Sigmoid colon (tissue), 7 donors: ENCODE results near the gene MANBA. TPM values are rescaled to one million over a fixed set of nuclear protein-coding genes. Genes with fewer than 3 reads are reported as not detected.

Experiments
- DNase-seq: peaks from one replicate; pipeline ENCODE4 v3.0.0-alpha.2; 2019
- H3K27ac ChIP-seq, 4 donors: fragments of 200-600 bp; sonication (generic); one replicate each; pipeline ENCODE4 v1.5.1; 2016 to 2019; ENCODE audit warnings: mild to moderate bottlenecking in 1 of 4
- H3K27me3 ChIP-seq, 3 donors: fragments of 200-600 bp; sonication (generic); one replicate each; pipeline ENCODE4 v1.5.1; 2019; ENCODE audit warnings: mild to moderate bottlenecking in 1 of 3
- H3K36me3 ChIP-seq, 4 donors: fragments of 200-600 bp; sonication (generic); one replicate each; pipeline ENCODE4 v1.5.1; 2016 to 2019
- H3K4me1 ChIP-seq, 4 donors: fragments of 200-600 bp; sonication (generic); one replicate each; pipeline ENCODE4 v1.5.1; 2017 to 2019
- H3K4me3 ChIP-seq, 4 donors: fragments of 200-600 bp; sonication (generic); one replicate each; pipeline ENCODE4 v1.5.1; 2017 to 2019; ENCODE audit warnings: mild to moderate bottlenecking in 2 of 4, moderate library complexity in 1 of 4
- H3K9me3 ChIP-seq, 4 donors: fragments of 200-600 bp in 3 of 4; sonication (generic) in 3 of 4; one replicate each; pipeline versions ENCODE4 v1.5.1 to v1.6.1; 2013 to 2019
- EP300 ChIP-seq, 4 donors: sonication (generic); formaldehyde crosslinking; IDR thresholded peaks; one replicate each; pipeline ENCODE4 v1.6.1; 2017; ENCODE audit warnings: antibody characterized with exemption in 4 of 4
- POLR2A ChIP-seq, 2 donors: fragments of 450-650 bp; IDR thresholded peaks; one replicate each; pipeline ENCODE4 v1.6.1; 2016; ENCODE audit warnings: antibody characterized with exemption in 2 of 2, mild to moderate bottlenecking in 2 of 2, moderate library complexity in 2 of 2
- POLR2AphosphoS5 ChIP-seq, 4 donors: sonication (generic); formaldehyde crosslinking; IDR thresholded peaks; one replicate each; pipeline ENCODE4 v1.6.1; 2017; ENCODE audit warnings: antibody characterized with exemption in 4 of 4
- WGBS, 2 donors: extraction: QIAGEN DNeasy Blood & Tissue Kit; methylation state at CpG; one replicate each; pipeline ENCODE4 v1.1.7; 2013; 5-methylcytosine and 5-hydroxymethylcytosine counted together
- intact Hi-C: fragments of 100-400 bp; cut with DNase I; formaldehyde crosslinking; loops from one replicate; pipeline ENCODE4 v1.15.1; 2023
- polyA plus RNA-seq, 3 donors: library from polyadenylated mRNA; stranded (reverse); fragments of 200-250 nt; gene quantifications; one replicate each; pipeline ENCODE4 v1.2.3, GENCODE V29; 2013
- total RNA-seq, 4 donors: library from RNA; depleted of rRNA; stranded (reverse); fragments of >200 nt; gene quantifications; one replicate each; pipeline ENCODE4 v1.1.0, GENCODE V29; 2016
- TF ChIP-seq, protein P1 (sequence below), 4 experiments: fragments of 450-650 bp in 3 of 4; fragments of 200-600 bp in 1 of 4; IDR thresholded peaks; one replicate each; pipeline ENCODE4 v1.5.1; 2016 to 2019; ENCODE audit warnings: antibody characterized with exemption in 4 of 4, mild to moderate bottlenecking in 3 of 4, moderate library complexity in 2 of 4
- donor health status: healthy with polysubstance abuse.
- donor health status: Bipolar disorder and iron deficiency.
- donor health status: healthy.

The MANBA gene
- total and polyA plus RNA-seq, 7 donors = 8.4 to 47.4 (median 25.3) TPM

DNA sequence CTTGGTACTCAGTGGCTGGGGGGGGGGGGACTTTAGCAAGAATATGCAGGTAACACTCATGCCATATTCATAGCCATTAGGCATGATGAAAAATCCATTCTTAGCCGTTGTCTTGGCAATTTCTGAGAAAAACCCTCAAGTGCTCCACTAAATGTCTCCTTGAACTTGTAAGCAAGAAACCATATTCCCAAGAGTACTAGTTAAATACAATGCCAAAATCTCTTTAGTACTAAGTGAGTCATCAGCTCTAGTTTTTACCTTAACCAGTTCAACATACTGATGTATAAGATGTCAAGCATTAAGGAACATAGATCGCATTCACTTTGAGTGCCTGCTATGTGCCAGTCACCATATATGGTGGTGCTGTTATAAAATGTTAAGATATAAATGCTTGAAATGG lies 39.0 kb upstream of the MANBA start:
- no peaks in the 10 kb centered on the region for H3K27me3 ChIP-seq
- H3K4me1 ChIP-seq = peaks cover 0 to 19% (median 1%) of the 10 kb centered on the region in 4 donors
- intact Hi-C loops = no loop called here
- H3K36me3 ChIP-seq = peaks cover 4 to 99% (median 21%) of the 10 kb centered on the region in 4 donors
- no peak overlapping the region for H3K4me3 ChIP-seq
- TF ChIP-seq POLR2AphosphoS5 (IDR thresholded peaks at IDR 0.05) (no peak), EP300 (IDR thresholded peaks at IDR 0.05) (no peak), POLR2A (IDR thresholded peaks at IDR 0.05) (no peak)
- TF ChIP-seq, protein P1, sequence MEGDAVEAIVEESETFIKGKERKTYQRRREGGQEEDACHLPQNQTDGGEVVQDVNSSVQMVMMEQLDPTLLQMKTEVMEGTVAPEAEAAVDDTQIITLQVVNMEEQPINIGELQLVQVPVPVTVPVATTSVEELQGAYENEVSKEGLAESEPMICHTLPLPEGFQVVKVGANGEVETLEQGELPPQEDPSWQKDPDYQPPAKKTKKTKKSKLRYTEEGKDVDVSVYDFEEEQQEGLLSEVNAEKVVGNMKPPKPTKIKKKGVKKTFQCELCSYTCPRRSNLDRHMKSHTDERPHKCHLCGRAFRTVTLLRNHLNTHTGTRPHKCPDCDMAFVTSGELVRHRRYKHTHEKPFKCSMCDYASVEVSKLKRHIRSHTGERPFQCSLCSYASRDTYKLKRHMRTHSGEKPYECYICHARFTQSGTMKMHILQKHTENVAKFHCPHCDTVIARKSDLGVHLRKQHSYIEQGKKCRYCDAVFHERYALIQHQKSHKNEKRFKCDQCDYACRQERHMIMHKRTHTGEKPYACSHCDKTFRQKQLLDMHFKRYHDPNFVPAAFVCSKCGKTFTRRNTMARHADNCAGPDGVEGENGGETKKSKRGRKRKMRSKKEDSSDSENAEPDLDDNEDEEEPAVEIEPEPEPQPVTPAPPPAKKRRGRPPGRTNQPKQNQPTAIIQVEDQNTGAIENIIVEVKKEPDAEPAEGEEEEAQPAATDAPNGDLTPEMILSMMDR (IDR thresholded peaks at IDR 0.05) = no peak
- WGBS, 2 donors = 95 to 97% methylated on average over 2 of the region's 2 CpGs
- H3K27ac ChIP-seq = no peak overlapping the region
- H3K9me3 ChIP-seq = no peaks in the 10 kb centered on the region
- DNase-seq = no peak

DNA sequence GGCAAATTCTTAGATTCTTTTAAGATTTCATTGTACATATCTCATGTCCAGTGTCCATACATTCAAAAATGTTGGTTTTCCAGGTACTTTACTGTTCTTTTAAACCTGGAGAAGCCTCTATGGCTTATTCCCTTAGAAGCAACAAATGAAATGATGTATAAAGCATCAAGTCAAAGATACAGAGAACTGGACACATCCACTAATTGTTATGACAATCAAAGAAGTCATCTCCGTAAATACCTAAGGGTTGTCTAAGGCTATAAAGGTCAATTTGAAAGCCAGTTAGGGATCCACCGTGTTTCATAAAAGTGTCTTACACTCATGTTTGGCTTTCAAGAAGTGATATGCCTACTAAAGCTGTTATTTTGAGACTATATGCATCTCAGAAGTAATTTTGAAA lies 34.2 kb upstream of the MANBA start:
- intact Hi-C loops = no loop called here
- H3K4me3 ChIP-seq = no peak overlapping the region
- H3K27me3 ChIP-seq = no peaks in the 10 kb centered on the region
- no peak for DNase-seq
- H3K9me3 ChIP-seq = no peaks in the 10 kb centered on the region
- 93 to 94% methylated on average over 2 of the region's 2 CpGs for WGBS, 2 donors
- TF ChIP-seq POLR2A (IDR thresholded peaks at IDR 0.05) (no peak), POLR2AphosphoS5 (IDR thresholded peaks at IDR 0.05) (peak in 1 of 4 donors; percentile 3), EP300 (IDR thresholded peaks at IDR 0.05) (no peak)
- TF ChIP-seq, protein P1 (IDR thresholded peaks at IDR 0.05) = no peak
- H3K4me1 ChIP-seq = peaks cover 0 to 12% (median 0%) of the 10 kb centered on the region in 4 donors
- H3K36me3 ChIP-seq = peaks cover 0 to 83% (median 15%) of the 10 kb centered on the region in 4 donors
- no peak overlapping the region for H3K27ac ChIP-seq

DNA sequence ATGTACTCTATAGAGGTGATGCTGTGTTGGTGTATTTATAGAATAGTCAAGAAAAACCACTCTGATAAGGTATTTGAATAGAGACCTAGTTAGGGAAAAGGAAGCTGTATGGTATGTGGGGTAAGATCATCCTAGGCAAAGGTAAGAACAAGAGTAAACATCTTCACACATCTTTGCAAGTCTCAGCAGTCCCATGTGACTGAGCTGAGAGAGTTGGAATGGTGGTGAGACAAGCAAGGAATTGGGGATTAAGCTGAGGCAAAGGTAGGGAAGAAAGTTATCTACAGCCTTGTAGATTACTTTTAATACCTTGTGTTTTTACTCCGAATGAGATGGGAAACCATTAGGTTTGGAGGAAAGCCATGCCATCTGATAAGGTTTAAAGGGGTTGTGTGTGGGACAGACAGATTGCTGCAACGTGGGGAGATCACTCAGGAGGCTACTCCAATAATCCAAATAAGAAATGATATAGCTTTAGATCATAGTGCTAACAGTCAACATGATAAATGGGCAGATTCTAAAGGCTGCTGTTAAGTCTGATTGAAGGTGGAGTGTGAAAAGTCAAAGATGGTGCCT lies 31.7 kb upstream of the MANBA start:
- Histone ChIP-seq H3K4me1 (peaks cover 0 to 18% (median 0%) of the 10 kb centered on the region in 4 donors), H3K27me3 (no peaks in the 10 kb centered on the region), H3K9me3 (no peaks in the 10 kb centered on the region), H3K36me3 (peaks cover 0 to 58% (median 9%) of the 10 kb centered on the region in 4 donors), H3K4me3 (no peak overlapping the region), H3K27ac (no peak overlapping the region)
- DNase-seq = no peak
- WGBS, 2 donors = 83 to 90% methylated on average over 2 of the region's 2 CpGs
- TF ChIP-seq POLR2AphosphoS5 (IDR thresholded peaks at IDR 0.05) = peak in 1 of 4 donors; percentile 9
- TF ChIP-seq POLR2A (IDR thresholded peaks at IDR 0.05) = no peak
- intact Hi-C loops = no loop called here

DNA sequence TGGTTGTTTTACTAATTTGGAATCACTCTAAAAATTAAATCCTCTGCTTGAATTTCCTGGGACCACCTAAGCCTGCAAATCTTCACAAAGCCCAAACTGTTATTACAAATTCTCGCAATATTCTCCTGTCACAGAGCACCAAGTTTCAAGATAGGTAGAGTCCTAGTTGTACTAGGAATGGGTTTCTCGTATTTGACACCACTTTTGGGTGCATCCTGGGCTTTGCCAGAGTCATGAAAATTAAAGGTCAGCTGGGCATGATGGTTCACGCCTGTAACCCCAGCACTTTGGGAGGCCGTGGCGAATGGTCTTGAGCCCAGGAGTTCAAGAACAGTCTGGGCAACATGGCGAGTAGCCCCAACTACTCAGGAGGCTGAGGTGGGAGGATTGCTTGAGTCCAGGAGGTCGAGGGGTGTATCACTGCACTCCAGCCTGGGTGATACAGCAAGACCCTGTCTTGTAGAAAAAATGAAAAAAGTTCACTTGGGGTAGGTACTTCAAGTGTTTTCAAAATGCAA lies 30.6 kb upstream of the MANBA start:
- TF ChIP-seq, protein P1 (IDR thresholded peaks at IDR 0.05) = no peak
- TF ChIP-seq POLR2AphosphoS5 (IDR thresholded peaks at IDR 0.05) = peak in 2 of 4 donors; percentile 37 to 43
- no peaks in the 10 kb centered on the region for H3K27me3 ChIP-seq
- H3K36me3 ChIP-seq = peaks cover 0 to 47% (median 6%) of the 10 kb centered on the region in 4 donors
- 84 to 90% methylated on average over 7 of the region's 7 CpGs for WGBS, 2 donors
- no peaks in the 10 kb centered on the region for H3K9me3 ChIP-seq
- DNase-seq = no peak
- H3K27ac ChIP-seq = no peak overlapping the region
- H3K4me1 ChIP-seq = peaks cover 0 to 18% (median 0%) of the 10 kb centered on the region in 4 donors
- intact Hi-C loops = no loop called here
- H3K4me3 ChIP-seq = no peak overlapping the region

DNA sequence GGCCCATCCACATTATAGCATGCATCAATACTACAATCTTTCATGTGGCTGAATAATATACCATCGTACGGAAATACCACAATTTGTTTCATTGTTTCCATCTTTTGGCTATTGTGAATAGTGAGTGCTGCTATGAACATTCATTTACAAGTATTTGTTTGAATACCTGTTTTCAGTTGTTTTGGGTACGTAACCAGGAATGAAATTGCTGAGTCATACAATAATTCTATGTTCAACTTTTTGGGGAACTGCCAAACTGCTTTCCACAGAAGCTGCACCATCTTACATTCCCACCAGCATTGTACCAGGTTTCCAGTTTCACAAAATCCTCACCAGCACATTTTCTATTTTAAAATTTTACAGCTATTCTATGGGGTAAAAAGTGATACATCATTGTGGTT lies 28.5 kb upstream of the MANBA start:
- Histone ChIP-seq H3K27me3 (no peaks in the 10 kb centered on the region), H3K9me3 (no peaks in the 10 kb centered on the region), H3K4me1 (peaks cover 0 to 5% (median 0%) of the 10 kb centered on the region in 4 donors), H3K4me3 (no peak overlapping the region), H3K27ac (no peak overlapping the region), H3K36me3 (peaks cover 0 to 27% (median 3%) of the 10 kb centered on the region in 4 donors)
- TF ChIP-seq, protein P1 (IDR thresholded peaks at IDR 0.05) = no peak
- TF ChIP-seq POLR2AphosphoS5 (IDR thresholded peaks at IDR 0.05) = peak in 2 of 4 donors; percentile 43 to 46
- intact Hi-C loops = no loop called here
- DNase-seq = no peak
- 71 to 72% methylated on average over 3 of the region's 3 CpGs for WGBS, 2 donors
